ENCODE measurements around the gene PGBD5. TPM values are rescaled to one million over a fixed set of nuclear protein-coding genes. Genes with fewer than 3 reads are reported as not detected.
A peak's percentile ranks its signal among the peaks of the same experiment; 100 is the strongest.

PGBD5 gene
- total and polyA plus RNA-seq, 5 donors from 2014 or later, result not detected

DNA sequence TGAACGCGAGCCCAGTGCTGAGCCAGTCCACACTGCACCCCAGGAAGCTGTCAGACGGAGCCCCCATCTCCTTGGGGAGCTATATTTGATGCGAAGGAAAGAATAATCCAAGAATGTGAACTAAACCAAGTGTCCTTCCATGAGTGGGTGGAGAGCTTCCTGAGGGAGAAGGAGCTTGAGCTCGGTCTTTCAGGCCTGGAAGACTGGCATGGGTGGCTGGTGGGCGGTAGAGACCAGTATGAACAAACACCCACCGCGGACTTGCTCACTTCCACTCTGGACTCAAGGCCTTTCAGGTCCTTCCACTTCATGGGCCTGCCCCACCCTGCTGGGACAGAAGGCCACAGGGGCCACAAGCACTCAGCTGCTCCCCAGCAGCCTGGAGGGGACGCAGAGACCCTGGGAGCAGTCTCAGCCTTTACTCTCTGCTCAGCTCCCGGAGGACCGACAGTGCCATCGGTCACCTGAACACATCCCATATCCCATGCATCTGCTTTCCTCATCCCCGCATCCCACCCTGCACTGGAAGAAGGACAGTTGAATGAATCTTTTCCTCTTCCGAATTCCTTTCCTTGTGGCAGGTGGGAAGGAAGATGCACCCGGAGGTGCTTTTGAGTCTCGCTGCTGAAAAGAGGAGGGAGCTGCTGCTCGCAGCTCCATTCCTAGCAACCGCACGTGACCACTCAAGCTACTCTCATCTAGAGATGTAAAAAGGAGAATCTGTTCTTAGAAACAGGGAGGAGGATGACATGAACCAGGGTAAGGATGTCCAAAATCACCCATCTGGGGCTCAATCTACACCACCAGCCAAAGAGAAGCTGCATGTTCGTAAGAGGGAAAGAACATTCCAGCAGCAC lies 92.3 kb downstream of the PGBD5 start:
- Histone ChIP-seq H3K27ac (ENCODE audit: insufficient read depth, low read length, poor library complexity, severe bottlenecking) (no peak overlapping the region), H3K36me3 (ENCODE audit: control insufficient read depth, insufficient read depth, low read length) (no peaks in the 10 kb centered on the region), H3K4me3 (ENCODE audit: low read depth, low read length) (no peak overlapping the region), H3K4me1 (ENCODE audit: control insufficient read depth, insufficient read depth, low read length, poor library complexity, severe bottlenecking) (no peaks in the 10 kb centered on the region), H3K27me3 (ENCODE audit: control insufficient read depth, insufficient read depth, low read length) (peaks cover 5% of the 10 kb centered on the region), H3K9me3 (ENCODE audit: control insufficient read depth in 2 of 2, low read length in 2 of 2) (no peaks in the 10 kb centered on the region)
- no peak overlapping the region for H3K4me3 Mint-ChIP-seq
- H3K9me3 Mint-ChIP-seq, result no peaks in the 10 kb centered on the region
- ATAC-seq (ENCODE audit: low read depth in 2 of 2) (no peak), DNase-seq (no peak)
- no peaks in the 10 kb centered on the region for H3K36me3 Mint-ChIP-seq
- H3K4me1 Mint-ChIP-seq, result no peaks in the 10 kb centered on the region
- peaks cover 5% of the 10 kb centered on the region for H3K27me3 Mint-ChIP-seq
- no peak overlapping the region for H3K27ac Mint-ChIP-seq

DNA sequence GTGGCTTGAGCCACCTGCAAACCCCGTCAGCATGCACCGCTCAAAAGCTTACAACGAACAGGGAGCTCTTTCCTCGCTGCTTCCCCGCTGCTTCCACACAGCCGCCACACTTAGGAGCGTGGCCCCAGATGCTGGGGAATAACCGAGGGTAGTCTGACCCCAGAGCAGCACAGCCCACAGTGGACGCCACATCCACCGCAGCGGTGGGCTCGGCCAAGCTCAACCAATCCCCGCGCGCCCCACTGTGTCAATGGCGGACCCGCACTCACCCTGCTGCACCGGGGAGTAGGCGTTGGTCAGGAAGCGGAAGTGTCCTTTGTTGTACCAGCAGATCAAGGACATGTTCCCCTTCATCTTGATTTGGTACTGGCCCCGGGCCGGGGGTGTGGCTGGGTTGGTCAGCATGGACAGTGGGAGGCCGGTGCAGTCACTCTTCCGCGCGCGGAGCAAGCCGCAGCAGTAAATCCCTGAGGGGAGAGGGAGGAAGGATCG lies 93.5 kb downstream of the PGBD5 start:
- Histone ChIP-seq H3K4me3 (ENCODE audit: low read depth, low read length) (no peak overlapping the region), H3K36me3 (ENCODE audit: control insufficient read depth, insufficient read depth, low read length) (no peaks in the 10 kb centered on the region), H3K4me1 (ENCODE audit: control insufficient read depth, insufficient read depth, low read length, poor library complexity, severe bottlenecking) (no peaks in the 10 kb centered on the region), H3K9me3 (ENCODE audit: control insufficient read depth in 2 of 2, low read length in 2 of 2) (no peaks in the 10 kb centered on the region), H3K27me3 (ENCODE audit: control insufficient read depth, insufficient read depth, low read length) (peaks cover 2% of the 10 kb centered on the region), H3K27ac (ENCODE audit: insufficient read depth, low read length, poor library complexity, severe bottlenecking) (no peak overlapping the region)
- H3K36me3 Mint-ChIP-seq, result no peaks in the 10 kb centered on the region
- H3K27me3 Mint-ChIP-seq, result peaks cover 5% of the 10 kb centered on the region
- DNase-seq (no peak), ATAC-seq (ENCODE audit: low read depth in 2 of 2) (no peak)
- no peaks in the 10 kb centered on the region for H3K9me3 Mint-ChIP-seq
- H3K4me3 Mint-ChIP-seq, result no peak overlapping the region
- H3K27ac Mint-ChIP-seq, result no peak overlapping the region
- H3K4me1 Mint-ChIP-seq, result peaks cover 0 to 7% (median 0%) of the 10 kb centered on the region in 4 donors

DNA sequence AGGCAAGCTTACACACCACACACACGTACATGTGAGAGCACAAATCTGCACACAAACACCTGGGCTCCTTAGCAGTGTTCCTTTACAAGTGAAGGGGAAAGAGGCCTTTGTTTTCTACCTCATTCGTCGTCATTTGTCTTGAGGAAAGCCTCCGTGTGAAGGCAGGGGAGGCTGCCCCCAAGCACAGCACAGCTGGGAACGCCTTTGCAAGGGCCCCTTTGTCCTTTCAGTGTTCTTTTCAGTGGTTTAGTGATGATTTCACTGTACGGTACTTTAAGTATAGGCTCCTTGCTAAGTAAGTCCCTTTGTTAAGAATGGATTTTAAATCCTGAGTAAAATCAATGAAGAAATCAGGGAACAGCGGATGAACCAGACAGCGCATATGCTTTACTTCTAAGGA lies 94.1 kb downstream of the PGBD5 start:
- Mint-ChIP-seq H3K27ac (no peak overlapping the region), H3K36me3 (no peaks in the 10 kb centered on the region), H3K4me1 (peaks cover 0 to 7% (median 0%) of the 10 kb centered on the region in 4 donors), H3K9me3 (no peaks in the 10 kb centered on the region), H3K4me3 (no peak overlapping the region), H3K27me3 (peaks cover 5% of the 10 kb centered on the region)
- Histone ChIP-seq H3K4me1 (ENCODE audit: control insufficient read depth, insufficient read depth, low read length, poor library complexity, severe bottlenecking) (no peaks in the 10 kb centered on the region), H3K27ac (ENCODE audit: insufficient read depth, low read length, poor library complexity, severe bottlenecking) (no peak overlapping the region), H3K4me3 (ENCODE audit: low read depth, low read length) (no peak overlapping the region), H3K27me3 (ENCODE audit: control insufficient read depth, insufficient read depth, low read length) (peaks cover 2% of the 10 kb centered on the region), H3K9me3 (ENCODE audit: control insufficient read depth in 2 of 2, low read length in 2 of 2) (no peaks in the 10 kb centered on the region), H3K36me3 (ENCODE audit: control insufficient read depth, insufficient read depth, low read length) (no peaks in the 10 kb centered on the region)
- ATAC-seq (ENCODE audit: low read depth in 2 of 2) (no peak), DNase-seq (no peak)

DNA sequence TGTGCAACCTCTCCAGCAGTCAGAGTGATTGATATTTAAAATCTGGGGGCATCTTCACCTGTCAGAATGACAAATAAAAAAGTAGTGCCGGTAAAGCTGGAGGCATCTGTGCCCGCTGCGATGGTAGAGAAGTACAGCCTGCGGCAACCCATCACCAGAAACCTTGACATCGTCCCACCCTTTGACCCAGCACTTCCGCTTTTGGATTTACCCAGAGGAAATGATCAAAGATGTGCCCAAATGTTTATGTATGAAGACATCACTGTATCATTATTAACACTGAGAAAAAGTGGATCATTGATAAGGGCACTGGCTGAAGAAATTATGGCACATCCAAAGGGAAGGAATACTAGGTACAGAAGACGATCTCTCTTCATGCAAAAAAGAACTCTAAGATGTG lies 96.0 kb downstream of the PGBD5 start:
- H3K9me3 Mint-ChIP-seq, result no peaks in the 10 kb centered on the region
- H3K27me3 Mint-ChIP-seq, result peaks cover 5% of the 10 kb centered on the region
- no peak overlapping the region for H3K27ac Mint-ChIP-seq
- Histone ChIP-seq H3K4me1 (ENCODE audit: control insufficient read depth, insufficient read depth, low read length, poor library complexity, severe bottlenecking) (no peaks in the 10 kb centered on the region), H3K27me3 (ENCODE audit: control insufficient read depth, insufficient read depth, low read length) (no peaks in the 10 kb centered on the region), H3K4me3 (ENCODE audit: low read depth, low read length) (no peak overlapping the region), H3K27ac (ENCODE audit: insufficient read depth, low read length, poor library complexity, severe bottlenecking) (no peak overlapping the region), H3K9me3 (ENCODE audit: control insufficient read depth in 2 of 2, low read length in 2 of 2) (no peaks in the 10 kb centered on the region), H3K36me3 (ENCODE audit: control insufficient read depth, insufficient read depth, low read length) (no peaks in the 10 kb centered on the region)
- H3K4me3 Mint-ChIP-seq, result no peak overlapping the region
- DNase-seq, result no peak
- no peak for ATAC-seq (ENCODE audit: low read depth in 2 of 2)
- H3K36me3 Mint-ChIP-seq, result no peaks in the 10 kb centered on the region
- H3K4me1 Mint-ChIP-seq, result peaks cover 0 to 7% (median 0%) of the 10 kb centered on the region in 4 donors

DNA sequence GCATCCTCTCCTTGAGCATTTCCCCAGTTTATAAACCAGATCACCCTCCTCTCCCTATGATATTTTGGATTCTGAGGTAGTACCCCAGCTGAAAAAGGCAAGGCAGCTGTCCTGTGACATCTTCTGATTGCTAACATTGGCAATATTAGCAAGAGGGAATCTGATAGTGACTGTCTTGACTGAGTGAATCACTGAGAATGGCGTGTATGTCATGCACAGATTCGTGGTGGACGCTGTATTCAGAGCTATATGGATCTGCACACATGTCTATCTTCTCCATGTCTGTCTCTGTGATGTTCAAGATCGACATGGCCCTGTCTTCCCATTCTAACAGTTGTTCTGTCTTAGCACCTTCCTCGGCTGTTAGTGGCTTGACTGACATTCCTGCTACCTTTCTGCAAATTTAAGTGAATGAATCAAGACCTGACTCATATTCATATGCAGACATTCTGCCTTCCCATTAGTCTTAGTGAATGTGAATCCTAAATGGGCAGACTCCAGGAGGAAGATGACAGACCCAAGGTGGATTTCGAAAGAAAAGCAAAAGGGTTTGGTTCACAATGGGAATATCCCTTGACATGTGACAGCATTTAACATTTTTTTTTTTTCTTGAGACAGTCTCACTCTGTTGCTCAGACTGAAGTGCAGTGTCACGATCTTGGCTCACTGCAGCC lies 97.7 kb downstream of the PGBD5 start:
- Mint-ChIP-seq H3K9me3 (no peaks in the 10 kb centered on the region), H3K4me3 (no peak overlapping the region), H3K36me3 (no peaks in the 10 kb centered on the region), H3K27me3 (no peaks in the 10 kb centered on the region), H3K27ac (no peak overlapping the region), H3K4me1 (peaks cover 0 to 7% (median 0%) of the 10 kb centered on the region in 4 donors)
- no peak for DNase-seq
- Histone ChIP-seq H3K27me3 (ENCODE audit: control insufficient read depth, insufficient read depth, low read length) (no peaks in the 10 kb centered on the region), H3K9me3 (ENCODE audit: control insufficient read depth in 2 of 2, low read length in 2 of 2) (no peaks in the 10 kb centered on the region), H3K4me3 (ENCODE audit: low read depth, low read length) (no peak overlapping the region), H3K27ac (ENCODE audit: insufficient read depth, low read length, poor library complexity, severe bottlenecking) (no peak overlapping the region), H3K36me3 (ENCODE audit: control insufficient read depth, insufficient read depth, low read length) (no peaks in the 10 kb centered on the region), H3K4me1 (ENCODE audit: control insufficient read depth, insufficient read depth, low read length, poor library complexity, severe bottlenecking) (no peaks in the 10 kb centered on the region)
- ATAC-seq (ENCODE audit: low read depth in 2 of 2), result no peak

DNA sequence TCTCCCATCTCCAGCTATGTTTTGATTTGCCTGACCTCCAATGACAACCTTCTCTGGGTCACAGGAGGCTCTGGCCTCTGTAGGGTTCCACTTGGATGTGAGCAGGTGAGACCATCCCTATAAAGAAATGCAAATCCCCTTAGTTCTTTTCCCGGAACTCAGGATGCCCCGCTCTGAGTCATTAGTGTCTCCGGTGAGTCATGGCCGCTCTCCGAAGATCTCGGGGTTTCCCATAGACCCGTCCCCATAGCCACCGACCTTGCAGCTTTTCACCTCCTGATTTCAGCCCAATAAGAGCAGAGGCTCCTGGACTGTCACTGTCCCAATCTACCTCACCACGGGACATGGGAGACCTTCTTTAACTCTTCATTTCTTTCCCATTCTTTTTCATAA lies 98.2 kb downstream of the PGBD5 start:
- peak in 1 of 2 donors; percentile 37 for ATAC-seq (ENCODE audit: low read depth in 2 of 2)
- Mint-ChIP-seq H3K9me3 (no peaks in the 10 kb centered on the region), H3K4me3 (peak overlapping the region in 1 of 4 donors; percentile 0), H3K36me3 (no peaks in the 10 kb centered on the region), H3K27me3 (no peaks in the 10 kb centered on the region), H3K27ac (no peak overlapping the region), H3K4me1 (peaks cover 0 to 7% (median 0%) of the 10 kb centered on the region in 4 donors)
- Histone ChIP-seq H3K4me3 (ENCODE audit: low read depth, low read length) (no peak overlapping the region), H3K9me3 (ENCODE audit: control insufficient read depth in 2 of 2, low read length in 2 of 2) (no peaks in the 10 kb centered on the region), H3K4me1 (ENCODE audit: control insufficient read depth, insufficient read depth, low read length, poor library complexity, severe bottlenecking) (no peaks in the 10 kb centered on the region), H3K27me3 (ENCODE audit: control insufficient read depth, insufficient read depth, low read length) (no peaks in the 10 kb centered on the region), H3K36me3 (ENCODE audit: control insufficient read depth, insufficient read depth, low read length) (no peaks in the 10 kb centered on the region), H3K27ac (ENCODE audit: insufficient read depth, low read length, poor library complexity, severe bottlenecking) (no peak overlapping the region)
- DNase-seq, result peak in 1 of 3 donors; percentile 39

DNA sequence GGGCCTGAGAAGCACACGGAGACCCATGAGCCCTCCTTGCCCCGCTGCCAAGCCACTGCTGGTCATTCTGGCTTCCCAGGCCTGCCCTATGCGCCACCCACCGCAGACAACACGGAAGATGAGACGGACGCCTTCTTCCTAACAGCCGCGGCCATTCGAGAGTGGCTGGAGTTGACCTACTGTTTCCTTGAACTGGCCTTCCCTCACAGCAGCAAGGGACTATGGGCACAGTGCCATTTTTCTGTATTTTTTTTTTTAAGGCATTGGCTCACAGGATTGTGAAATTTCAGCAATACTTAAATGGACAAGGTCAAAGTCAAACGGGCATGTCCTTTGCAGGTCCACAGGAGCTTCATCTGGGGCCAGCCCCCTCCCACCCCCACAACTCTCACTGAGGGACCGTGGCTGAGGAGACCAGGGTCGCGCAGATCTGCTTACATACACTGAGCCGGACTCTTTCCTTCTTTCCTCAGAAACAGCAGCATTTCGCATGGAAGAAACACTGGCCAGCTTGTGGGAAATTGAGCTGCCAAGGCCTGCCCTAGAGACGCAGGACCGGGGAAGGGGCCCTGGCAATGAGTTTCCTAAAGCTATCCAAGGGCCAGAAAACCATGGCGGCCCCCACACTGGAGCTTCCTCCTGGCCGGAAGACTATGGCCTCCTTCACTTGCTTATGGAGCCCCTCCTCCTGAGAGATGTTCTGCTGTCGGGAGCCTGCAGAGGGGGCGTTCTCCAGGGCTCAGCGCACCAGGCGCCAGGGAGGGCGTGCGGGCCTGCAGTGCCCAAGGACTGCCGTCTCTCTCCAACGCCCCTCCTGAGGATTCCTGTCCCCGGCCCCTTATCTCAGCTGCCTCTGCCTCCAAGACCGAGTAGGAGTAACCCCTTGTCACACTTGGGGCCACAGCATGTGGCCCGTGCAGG lies 98.9 kb downstream of the PGBD5 start:
- Mint-ChIP-seq H3K36me3 (no peaks in the 10 kb centered on the region), H3K4me3 (no peak overlapping the region), H3K9me3 (no peaks in the 10 kb centered on the region), H3K4me1 (peaks cover 0 to 7% (median 0%) of the 10 kb centered on the region in 4 donors), H3K27me3 (no peaks in the 10 kb centered on the region), H3K27ac (no peak overlapping the region)
- Histone ChIP-seq H3K4me1 (ENCODE audit: control insufficient read depth, insufficient read depth, low read length, poor library complexity, severe bottlenecking) (no peaks in the 10 kb centered on the region), H3K4me3 (ENCODE audit: low read depth, low read length) (no peak overlapping the region), H3K9me3 (ENCODE audit: control insufficient read depth in 2 of 2, low read length in 2 of 2) (no peaks in the 10 kb centered on the region), H3K27me3 (ENCODE audit: control insufficient read depth, insufficient read depth, low read length) (no peaks in the 10 kb centered on the region), H3K36me3 (ENCODE audit: control insufficient read depth, insufficient read depth, low read length) (no peaks in the 10 kb centered on the region), H3K27ac (ENCODE audit: insufficient read depth, low read length, poor library complexity, severe bottlenecking) (no peak overlapping the region)
- no peak for DNase-seq
- ATAC-seq (ENCODE audit: low read depth in 2 of 2), result no peak
